ENCODE results near the gene GGN. TPM values are rescaled to one million over a fixed set of nuclear protein-coding genes. Genes with fewer than 3 reads are reported as not detected.
"Not testable (repeated sequence)": the region's sequence is repeated elsewhere in the genome, so short reads cannot be mapped to it uniquely, and the experiment has no call there.

The GGN gene
- total RNA-seq, 4 donors from 2014 or later, result 0.63 to 3.0 (median 1.8) TPM

GRCh38 chr19:38429811-38430156, 42.0 kb upstream of the GGN start:
- H3K4me3 ChIP-seq (replicated peaks in 1 of 3), result no peak overlapping the region
- H3K36me3 ChIP-seq, result no peaks in the 10 kb centered on the region
- no peak overlapping the region for H3K27ac ChIP-seq
- TF ChIP-seq POLR2A (IDR thresholded peaks at IDR 0.05), result no peak
- TF ChIP-seq CTCF (IDR thresholded peaks at IDR 0.05), result no peak
- no peak for DNase-seq
- no peaks in the 10 kb centered on the region for H3K9me3 ChIP-seq
- no peaks in the 10 kb centered on the region for H3K4me1 ChIP-seq
- 77 to 95% methylated on average over 2 of the region's 2 CpGs for WGBS, 2 donors
- intact Hi-C loops (cut with DNase I), result no loop called here
- no peaks in the 10 kb centered on the region for H3K27me3 ChIP-seq

DNA sequence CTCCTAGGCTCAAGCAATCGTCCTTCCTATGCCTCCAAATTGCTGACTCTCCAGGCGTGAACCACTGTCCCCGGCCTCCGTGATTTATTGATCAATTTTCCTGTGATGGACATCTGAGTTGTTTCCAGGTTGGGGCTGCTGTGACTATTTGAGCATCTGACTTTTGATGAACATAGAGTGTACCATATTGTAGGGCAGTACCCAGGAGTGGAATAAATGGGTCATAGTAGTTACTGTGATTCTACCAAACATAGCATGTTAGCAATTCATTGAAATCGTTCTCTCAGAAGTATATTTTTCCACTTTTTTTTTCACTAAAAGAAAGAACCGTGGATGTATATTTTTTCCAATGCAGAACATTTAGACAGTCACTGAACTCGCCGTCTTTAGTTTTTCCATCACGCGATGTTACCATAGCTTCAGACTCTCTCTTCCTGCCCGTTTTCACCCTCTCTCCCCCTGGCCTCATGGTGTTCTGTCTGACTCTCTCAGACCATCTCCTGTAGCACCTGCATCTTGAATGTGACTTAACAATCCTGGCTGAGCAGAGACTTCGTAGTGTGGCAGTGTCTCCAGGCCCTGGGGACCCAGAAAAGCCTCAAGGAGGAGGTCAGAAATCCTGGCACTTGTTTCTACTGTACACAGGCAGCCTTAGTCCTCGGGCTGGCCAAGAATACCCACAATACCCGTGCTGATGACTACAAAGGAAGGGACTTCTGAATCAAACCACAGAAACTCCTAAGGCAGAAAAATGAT, 41.4 kb upstream of the GGN start:
- no peak overlapping the region for H3K27ac ChIP-seq
- no peaks in the 10 kb centered on the region for H3K36me3 ChIP-seq
- 58 to 66% methylated on average over 14 of the region's 14 CpGs for WGBS, 2 donors
- H3K27me3 ChIP-seq, result no peaks in the 10 kb centered on the region
- TF ChIP-seq CTCF (IDR thresholded peaks at IDR 0.05) (no peak), POLR2A (IDR thresholded peaks at IDR 0.05) (no peak)
- H3K4me1 ChIP-seq, result no peaks in the 10 kb centered on the region
- H3K4me3 ChIP-seq (replicated peaks in 1 of 3), result no peak overlapping the region
- intact Hi-C loops (cut with DNase I), result no loop called here
- no peak for DNase-seq
- H3K9me3 ChIP-seq, result no peaks in the 10 kb centered on the region

- H3K27ac ChIP-seq; H3K27me3 ChIP-seq; H3K9me3 ChIP-seq; H3K36me3 ChIP-seq; DNase-seq; intact Hi-C loops (cut with DNase I); H3K4me1 ChIP-seq; H3K4me3 ChIP-seq (replicated peaks in 1 of 3): not testable (repeated sequence)
- 65 to 70% methylated on average over 16 to 17 of the region's 17 CpGs for WGBS, 2 donors
Measured at GRCh38 chr19:38427035-38427677, 39.3 kb upstream of the GGN start.

DNA sequence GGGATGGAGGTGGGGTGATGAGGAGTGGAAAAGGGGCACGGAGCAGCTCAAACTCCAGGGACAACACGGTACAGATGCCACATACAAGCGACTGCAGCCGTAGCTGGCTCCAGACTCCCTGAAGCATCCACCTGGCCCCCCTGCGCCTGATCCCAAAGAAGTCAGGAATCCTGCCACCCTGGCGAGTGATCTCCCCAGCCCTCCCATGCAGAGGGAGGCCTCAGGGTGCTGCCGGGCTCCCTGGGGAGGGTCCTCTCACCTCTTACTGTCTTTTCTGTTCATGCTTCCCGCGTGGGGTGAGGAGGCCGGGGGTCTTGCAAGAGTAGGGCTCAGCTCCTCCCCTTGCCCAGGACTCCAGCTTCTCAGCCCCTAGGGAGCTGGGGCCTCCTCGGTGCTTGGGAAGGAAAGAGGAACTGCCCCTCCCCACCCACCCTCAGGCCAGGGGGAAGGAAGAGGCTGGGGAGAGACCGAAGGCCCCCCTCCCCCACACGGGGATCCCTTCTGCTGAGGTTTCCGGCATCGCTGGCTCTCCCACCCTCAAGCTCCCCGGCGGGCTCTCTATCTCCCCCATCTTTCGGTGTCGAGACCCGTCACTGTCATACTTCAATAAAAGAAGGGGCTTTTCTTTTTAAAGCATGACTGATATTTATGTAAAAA, 38.1 kb upstream of the GGN start, which contains the start of gene RASGRP4:
TSS of gene RASGRP4 (minus strand) at position 410 of the 657 bp plus-strand sequence. CDS start at position 282, 128 bp downstream.
- no peak for DNase-seq
- H3K9me3 ChIP-seq, result no peaks in the 10 kb centered on the region
- H3K27ac ChIP-seq, result no peak within 1 kb of the TSS
- intact Hi-C loops (cut with DNase I), result no loop called here
- no peaks in the 10 kb centered on the region for H3K27me3 ChIP-seq
- H3K36me3 ChIP-seq, result no peaks in the 10 kb centered on the region
- H3K4me1 ChIP-seq, result no peaks in the 10 kb centered on the region
- TF ChIP-seq POLR2A (IDR thresholded peaks at IDR 0.05) (no peak), CTCF (IDR thresholded peaks at IDR 0.05) (no peak)
- WGBS, 2 donors, result 18 to 25% methylated on average over 8 to 13 of the region's 20 CpGs
- H3K4me3 ChIP-seq (replicated peaks in 1 of 3), result no peak within 1 kb of the TSS

- Histone ChIP-seq H3K4me1 (no peaks in the 10 kb centered on the region), H3K9me3 (no peaks in the 10 kb centered on the region), H3K27ac (no peak overlapping the region), H3K36me3 (no peaks in the 10 kb centered on the region), H3K4me3 (replicated peaks in 1 of 3) (no peak overlapping the region), H3K27me3 (no peaks in the 10 kb centered on the region)
- no peak for TF ChIP-seq POLR2A (IDR thresholded peaks at IDR 0.05)
- TF ChIP-seq CTCF (IDR thresholded peaks at IDR 0.05), result no peak
- DNase-seq, result no peak
- whole genome bisulfite sequencing, 2 donors, result 62 to 66% methylated on average over 4 to 7 of the region's 7 CpGs
- intact Hi-C loops (cut with DNase I), result no loop called here
Measured at GRCh38 chr19:38425222-38425809, 37.5 kb upstream of the GGN start.

All from thyroid gland (tissue), 4 donors.